Breast epithelium (tissue), 3 donors: ENCODE measurements around the gene ZFHX3.

ENCODE experiments used
- POLR2A ChIP-seq: fragments of 450-650 bp; IDR thresholded peaks from one replicate; pipeline ENCODE4 v1.6.1; 2016; ENCODE audit warnings: antibody characterized with exemption, mild to moderate bottlenecking, moderate library complexity
- POLR2AphosphoS5 ChIP-seq, 3 donors: sonication (generic); formaldehyde crosslinking; IDR thresholded peaks; one replicate each; pipeline ENCODE4 v1.6.1; 2017; ENCODE audit warnings: antibody characterized with exemption in 3 of 3

DNA sequence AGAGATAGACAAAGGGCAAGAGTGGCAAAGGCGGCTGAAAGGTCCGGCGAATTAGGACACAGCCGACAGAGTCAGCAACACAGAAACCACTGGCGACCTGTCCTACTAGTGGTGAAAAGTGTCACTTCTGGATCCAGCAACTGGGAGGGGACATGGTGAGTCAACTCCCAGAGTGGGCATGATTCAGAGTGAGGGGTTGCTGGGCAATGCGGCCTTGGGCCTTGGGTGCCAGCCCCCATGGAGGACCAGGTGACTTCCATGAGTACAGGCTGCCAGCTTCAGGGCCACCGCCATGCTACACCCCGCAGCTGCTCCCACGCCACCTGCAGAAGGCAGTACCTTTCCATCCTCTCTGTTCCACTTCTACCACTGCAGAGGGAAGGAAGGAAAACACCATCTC lies 110.6 kb downstream of the ZFHX3 start:
- no peak for TF ChIP-seq POLR2A
- TF ChIP-seq POLR2AphosphoS5 (IDR thresholded peaks at IDR 0.05) = no peak
